SH-SY5Y (cell line): ENCODE results near the gene COQ10B.

Experiments used
- GATA2 ChIP-seq: IDR thresholded peaks from 2 replicates; pipeline ENCODE4 v1.6.1; 2011; ENCODE audit warnings: mild to moderate bottlenecking, low read depth, low read length
- GATA3 ChIP-seq: IDR thresholded peaks from 2 replicates; pipeline ENCODE4 v1.6.1; 2011; ENCODE audit warnings: low read depth, mild to moderate bottlenecking, low read length, moderate library complexity

GRCh38 chr2:197497326-197497725 lies 44.0 kb downstream of the COQ10B start:
- TF ChIP-seq GATA2 (no peak), GATA3 (no peak)
